Measurements from ENCODE around the gene YBX2. TPM values are rescaled to one million over a fixed set of nuclear protein-coding genes. Genes with fewer than 3 reads are reported as not detected.

Gene YBX2
- total RNA-seq, 1 experiment from 2014 or later: 24.0 TPM

- no peak within 1 kb of the TSS for H2AK5ac ChIP-seq (ENCODE audit: insufficient read length, low read length)
- H2BK20ac ChIP-seq (ENCODE audit: low read depth, low read length, poor library complexity, severe bottlenecking): no peak within 1 kb of the TSS
- peaks cover 7% of the 10 kb centered on the region; the same call in 1 of the 2 replicates for H3K79me2 ChIP-seq (ENCODE audit: insufficient read depth, low read length)
- H3K23ac ChIP-seq (ENCODE audit: insufficient read length, low read depth, low read length): no peak within 1 kb of the TSS
- peak within 1 kb of the TSS; percentile 25 for H4K8ac ChIP-seq (replicated peaks; ENCODE audit: insufficient read length, low read depth, low read length)
- H3K23me2 ChIP-seq (ENCODE audit: insufficient read length, low read depth, low read length, poor library complexity, severe bottlenecking): peaks cover 25% of the 10 kb centered on the region
- peak; percentile 99 for DNase-seq
- Mint-ChIP-seq H3K9me3 (peaks cover 0 to 4% of the 10 kb centered on the region in 2 experiments; a peak in 1 of 5 replicates), H3K4me1 (peaks cover 32 to 48% of the 10 kb centered on the region in 2 experiments), H3K4me3 (peak within 1 kb of the TSS; percentile 86 to 93), H3K36me3 (ENCODE audit: insufficient read depth in 1 of 3, low read depth in 3 of 3) (peaks cover 3 to 30% (median 27%) of the 10 kb centered on the region in 3 experiments), H3K27me3 (ENCODE audit: low read depth) (peaks cover 2% of the 10 kb centered on the region; the same call in 1 of the 2 replicates), H3K27ac (peak within 1 kb of the TSS; percentile 96 to 100 (median 99))
- H3K56ac ChIP-seq (ENCODE audit: insufficient read length, low read depth, low read length): no peak within 1 kb of the TSS
- peak within 1 kb of the TSS; percentile 55 for H3K27ac ChIP-seq (ENCODE audit: insufficient read length, low read depth, low read length)
- no peaks in the 10 kb centered on the region for H4K20me1 ChIP-seq (ENCODE audit: control insufficient read depth, insufficient read depth, insufficient read length)
- H3K79me1 ChIP-seq (ENCODE audit: insufficient read depth, low read depth, low read length, poor library complexity, severe bottlenecking): no peaks in the 10 kb centered on the region
- H3K4me2 ChIP-seq (ENCODE audit: insufficient read depth, insufficient read length, low read length): peak within 1 kb of the TSS; percentile 76
- WGBS (ENCODE audit: extremely low coverage, insufficient read length, low lambda C conversion rate): no CpG with 5 or more reads among the region's 64 CpGs
- H2BK5ac ChIP-seq (ENCODE audit: insufficient read length, low read length): peak within 1 kb of the TSS; percentile 31
- H4K5ac ChIP-seq (ENCODE audit: insufficient read length, low read depth, low read length): peak within 1 kb of the TSS; percentile 37
- no peaks in the 10 kb centered on the region for H3K9me3 ChIP-seq (ENCODE audit: control insufficient read depth, low read depth, low read length)
- peak within 1 kb of the TSS; percentile 95 for H4K91ac ChIP-seq (ENCODE audit: insufficient read length, low read depth, low read length)
- H2AFZ ChIP-seq (ENCODE audit: low read length): no peak within 1 kb of the TSS
- peak within 1 kb of the TSS; percentile 91; the same call in 1 of the 2 replicates for H3K4ac ChIP-seq (ENCODE audit: low read depth, low read length)
- peak within 1 kb of the TSS; percentile 39 for H2BK120ac ChIP-seq (ENCODE audit: low read depth, low read length, poor library complexity, severe bottlenecking)
- H3K9ac ChIP-seq (ENCODE audit: extremely low read depth, insufficient read length, low read length): peak within 1 kb of the TSS; percentile 95
- peak; percentile 49; the same call in 2 of the 3 replicates for TF ChIP-seq CTCF (conservative IDR thresholded peaks at IDR 0.05)
- H3T11ph ChIP-seq (ENCODE audit: low read length): no peak within 1 kb of the TSS
- H3K27me3 ChIP-seq (ENCODE audit: insufficient read depth, low read length): no peaks in the 10 kb centered on the region
- peak within 1 kb of the TSS; percentile 84 for H2BK12ac ChIP-seq (ENCODE audit: insufficient read length, low read depth, low read length)
- H2BK15ac ChIP-seq (ENCODE audit: low read depth, low read length): no peak within 1 kb of the TSS
- H3K18ac ChIP-seq (ENCODE audit: insufficient read length, low read depth, low read length): peak within 1 kb of the TSS; percentile 98
- H3K4me1 ChIP-seq (ENCODE audit: insufficient read depth, low read length): peaks cover 4% of the 10 kb centered on the region; the same call in 1 of the 2 replicates
- peak within 1 kb of the TSS; percentile 98 for H3K14ac ChIP-seq (ENCODE audit: insufficient read depth, low read length)
These were observed 32.1 kb downstream of the YBX2 start, which contains the start of gene CLDN7 for GRCh38 chr17:7262192-7262934. Gene CLDN7 (minus strand): TSS chr17:7262478. CDS start chr17:7262043, 435 bp downstream.

All from H9 (cell line).